GM19023 (cell line): ENCODE data around the gene DOCK7.
"Not testable (repeated sequence)": the region's sequence is repeated elsewhere in the genome, so short reads cannot be mapped to it uniquely, and the experiment has no call there.

Experiments
- ATAC-seq: cut with Tn5 transposase; IDR thresholded peaks from one replicate; pipeline ENCODE4 v1.9.1; 2021; ENCODE audit warnings: mild to moderate bottlenecking, moderate library complexity; ENCODE audit not compliant: unreplicated experiment

DOCK7 gene

GRCh38 chr1:62612770-62613169 is 75.4 kb downstream of the DOCK7 start:
- ATAC-seq: no peak

DNA sequence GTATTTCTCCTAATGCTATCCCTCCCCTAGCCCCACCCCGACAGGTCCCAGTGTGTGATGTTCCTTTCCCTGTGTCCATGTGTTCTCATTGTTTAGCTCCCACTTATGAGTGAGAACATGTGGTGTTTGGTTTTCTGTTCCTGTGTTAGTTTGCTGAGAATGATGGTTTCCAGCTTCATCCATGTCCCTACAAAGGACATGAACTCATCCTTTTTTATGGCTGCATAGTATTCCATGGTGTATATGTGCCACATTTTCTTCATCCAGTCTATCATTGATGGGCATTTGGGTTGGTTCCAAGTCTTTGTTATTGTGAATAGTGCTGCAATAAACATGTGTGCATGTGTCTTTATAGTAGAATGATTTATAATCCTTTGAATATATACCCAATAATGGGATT is 77.6 kb downstream of the DOCK7 start:
- ATAC-seq: not testable (repeated sequence)

- ATAC-seq: no peak
These were observed 79.3 kb downstream of the DOCK7 start for GRCh38 chr1:62608905-62609304.

- ATAC-seq: no peak
These were observed 86.7 kb downstream of the DOCK7 start for GRCh38 chr1:62601457-62601856.

DNA sequence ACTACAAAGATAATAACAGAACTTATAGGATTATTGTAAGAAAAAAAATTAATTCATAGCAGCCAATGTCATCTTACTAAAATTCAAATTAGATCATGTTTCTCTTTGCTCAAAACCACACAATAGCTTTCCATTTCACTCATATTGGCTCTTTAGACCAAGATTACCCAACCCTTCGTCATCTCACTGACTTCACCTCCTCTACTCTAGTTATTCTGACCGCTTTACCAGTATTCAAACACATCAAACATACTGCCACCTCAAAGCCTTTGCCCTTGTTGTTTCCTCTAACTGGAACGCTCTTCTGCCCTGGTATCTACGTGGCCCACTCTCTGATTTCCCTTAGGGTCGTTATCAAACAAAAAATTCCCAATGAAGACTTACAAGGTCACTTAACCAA is 89.1 kb downstream of the DOCK7 start:
- ATAC-seq: no peak

DNA sequence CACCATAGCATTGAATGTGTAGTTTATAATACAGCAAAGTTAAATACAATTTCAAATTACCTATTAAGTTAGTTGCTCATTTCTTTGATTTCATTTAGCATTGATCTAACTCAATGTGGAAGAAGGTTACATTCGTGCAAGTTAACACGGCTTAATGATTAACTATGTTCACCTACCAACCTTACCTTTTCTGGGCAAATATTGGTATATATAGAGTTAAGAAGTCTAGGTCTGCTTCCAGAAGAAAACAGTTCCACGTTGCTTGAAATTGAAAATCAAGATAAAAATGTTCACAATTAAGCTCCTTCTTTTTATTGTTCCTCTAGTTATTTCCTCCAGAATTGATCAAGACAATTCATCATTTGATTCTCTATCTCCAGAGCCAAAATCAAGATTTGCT is 90.9 kb downstream of the DOCK7 start, which contains the start of gene ANGPTL3:
TSS of gene ANGPTL3 (plus strand) at position 240 of the 400 bp plus-strand sequence. CDS start at position 287, 47 bp downstream.
- ATAC-seq: no peak

DNA sequence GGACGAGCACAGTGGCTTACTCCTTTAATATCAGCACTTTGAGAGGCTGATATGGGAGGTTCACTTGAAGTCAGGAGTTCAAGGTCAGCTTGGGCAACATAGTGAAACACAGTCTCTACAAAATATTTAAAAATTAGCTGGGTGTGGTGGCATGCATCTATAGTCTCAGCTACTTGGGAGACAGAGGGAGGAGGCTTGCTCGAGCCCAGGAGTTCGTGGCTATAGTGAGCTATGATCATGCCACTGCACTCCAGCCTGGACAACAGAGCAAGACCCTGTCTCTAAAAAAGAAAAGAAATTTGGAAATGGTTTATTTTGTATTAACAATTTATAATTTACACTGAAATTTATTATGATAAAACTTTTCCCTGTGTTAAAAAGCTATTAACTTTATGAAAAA is 92.5 kb downstream of the DOCK7 start:
- no peak for ATAC-seq

DNA sequence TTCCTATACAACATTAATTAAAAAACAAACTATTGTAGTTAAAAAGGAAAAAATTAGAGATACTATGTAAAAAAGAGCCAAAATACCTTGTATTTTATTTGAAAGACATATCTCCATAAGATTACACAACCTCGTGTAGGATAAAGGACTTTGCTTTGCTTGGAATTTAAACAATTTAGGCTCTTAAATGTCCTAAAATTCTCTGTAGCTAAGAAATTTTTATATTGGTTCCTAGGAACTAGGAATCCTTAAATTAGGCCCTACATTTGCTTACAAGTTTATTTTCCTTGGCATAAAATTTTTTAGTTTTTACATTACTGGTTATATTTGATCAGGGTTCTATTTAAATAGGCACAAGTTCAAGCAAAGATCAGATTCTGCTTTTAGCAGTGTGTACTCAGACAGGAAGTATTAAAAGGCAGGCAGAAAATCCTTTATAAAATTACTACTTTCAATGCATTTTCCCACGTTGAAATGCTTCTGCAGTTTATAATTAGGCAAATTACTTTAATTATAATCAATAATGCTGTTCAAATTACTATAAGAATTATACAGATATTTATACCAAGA is 94.3 kb downstream of the DOCK7 start:
- ATAC-seq: no peak

DNA sequence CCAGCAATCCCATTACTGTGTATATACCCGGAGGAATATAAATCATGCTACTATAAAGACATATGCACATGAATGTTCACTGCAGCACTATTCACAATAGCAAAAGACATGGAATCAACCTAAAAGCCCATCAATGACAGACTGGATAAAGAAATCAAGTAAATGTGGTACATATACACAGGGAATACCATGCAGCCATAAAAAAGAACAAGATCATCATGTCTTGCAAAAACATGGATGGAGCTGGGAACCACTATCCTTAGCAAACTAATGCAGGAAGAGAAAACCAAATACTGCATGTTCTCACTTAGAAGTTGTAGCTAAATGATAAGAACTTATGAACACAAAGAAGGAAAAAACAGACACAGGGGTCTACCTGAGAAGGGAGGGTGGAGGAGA is 97.2 kb downstream of the DOCK7 start:
- no peak for ATAC-seq

- ATAC-seq: no peak
These were observed 97.8 kb downstream of the DOCK7 start for GRCh38 chr1:62590255-62590969.

DNA sequence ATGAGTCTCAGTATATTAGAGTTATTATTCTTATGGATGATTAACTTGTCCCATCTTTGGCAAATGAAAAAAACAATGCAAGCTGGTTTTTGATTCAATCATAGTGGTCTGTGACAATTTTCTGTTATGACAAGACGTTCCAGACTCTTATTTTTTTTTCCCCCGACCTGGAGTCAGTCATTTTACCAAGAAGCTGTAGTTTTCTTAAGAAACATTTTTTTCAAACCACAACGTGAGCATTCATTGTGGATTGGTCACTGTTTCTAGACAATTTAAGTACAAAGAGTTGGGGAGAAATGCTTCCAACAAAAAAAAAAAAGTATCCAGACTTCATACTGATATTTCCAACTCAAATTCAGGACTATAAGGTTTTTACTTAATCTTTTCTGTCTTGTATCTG is 98.9 kb downstream of the DOCK7 start:
- no peak for ATAC-seq

DNA sequence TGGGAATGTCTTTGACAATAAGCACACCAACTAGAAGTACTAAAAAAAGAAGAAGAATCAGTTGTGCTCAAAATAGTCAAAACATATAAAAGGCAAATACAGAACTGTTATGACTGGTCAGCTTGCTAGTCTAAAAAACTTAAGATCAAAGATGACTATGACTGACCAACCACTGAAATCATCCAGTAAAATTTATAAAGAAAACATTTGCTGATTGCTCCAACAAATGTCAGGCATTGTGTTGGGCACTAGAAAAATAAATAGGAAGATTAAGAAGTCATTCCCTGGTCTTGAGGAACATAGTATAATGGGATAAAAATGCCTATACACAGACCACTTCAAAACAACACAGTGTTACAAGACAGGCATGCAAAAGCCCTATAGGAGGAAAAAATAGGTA is 100.2 kb downstream of the DOCK7 start:
- no peak for ATAC-seq

GRCh38 chr1:62585469-62586155 is 102.6 kb downstream of the DOCK7 start:
- no peak for ATAC-seq

GRCh38 chr1:62573675-62574074 is 114.5 kb downstream of the DOCK7 start:
- ATAC-seq: no peak

DNA sequence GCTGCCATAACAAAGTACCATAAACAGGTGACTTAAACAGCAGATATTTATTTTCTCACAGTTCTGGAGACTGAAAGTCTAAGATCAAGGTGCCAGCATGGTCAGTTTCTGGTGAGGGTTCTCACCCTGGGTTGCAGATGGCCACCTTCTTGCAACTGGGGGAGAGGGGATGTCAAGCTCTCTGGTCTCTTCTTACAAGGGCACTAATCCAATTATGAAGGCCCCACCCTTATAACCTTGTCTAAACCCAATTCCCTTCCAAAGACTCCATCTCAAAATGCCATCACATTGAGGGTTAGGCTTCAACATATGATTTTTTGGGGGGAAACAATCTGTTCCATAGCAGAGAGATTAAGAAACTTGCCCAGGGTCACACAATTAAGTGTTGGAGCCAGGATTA is 115.7 kb downstream of the DOCK7 start:
- no peak for ATAC-seq

DNA sequence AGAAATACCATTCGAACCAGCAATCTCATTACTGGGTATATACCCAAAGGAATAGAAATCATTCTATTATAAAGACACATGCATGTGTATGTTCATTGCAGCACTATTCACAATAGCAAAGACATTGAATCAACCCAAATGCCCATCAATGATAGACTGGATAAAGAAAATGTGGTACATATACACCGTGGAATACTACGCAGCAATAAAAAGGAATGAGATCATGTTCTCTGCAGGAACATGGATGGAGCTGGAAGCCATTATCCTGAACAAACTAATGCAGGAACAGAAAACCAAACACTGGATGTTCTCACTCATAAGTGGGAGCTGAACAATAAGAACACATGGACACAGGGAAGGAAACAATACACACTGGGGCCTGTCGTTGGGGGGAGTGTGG is 116.7 kb downstream of the DOCK7 start:
- ATAC-seq: not testable (repeated sequence)

DNA sequence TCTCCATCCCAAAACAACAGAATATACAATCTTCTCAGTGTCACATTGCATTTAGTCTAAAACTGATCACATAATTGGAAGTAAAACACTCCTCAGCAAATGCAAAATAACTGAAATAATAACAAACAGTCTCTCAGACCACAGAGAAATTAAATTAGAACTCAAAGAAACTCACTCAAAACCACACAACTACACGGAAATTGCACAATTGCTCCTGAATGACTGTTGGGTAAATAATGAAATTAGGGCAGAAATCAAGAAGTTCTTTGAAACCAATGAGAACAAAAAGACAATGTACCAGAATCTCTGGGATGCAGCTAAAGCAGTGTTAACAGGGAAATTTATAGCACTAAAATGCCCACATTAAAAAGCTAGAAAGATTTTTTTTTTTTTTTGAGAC is 120.3 kb downstream of the DOCK7 start:
- ATAC-seq: not testable (repeated sequence)

GRCh38 chr1:62567182-62567581 is 121.0 kb downstream of the DOCK7 start:
- not testable (repeated sequence) for ATAC-seq

GRCh38 chr1:62561306-62561705 is 126.9 kb downstream of the DOCK7 start:
- ATAC-seq: no peak

DNA sequence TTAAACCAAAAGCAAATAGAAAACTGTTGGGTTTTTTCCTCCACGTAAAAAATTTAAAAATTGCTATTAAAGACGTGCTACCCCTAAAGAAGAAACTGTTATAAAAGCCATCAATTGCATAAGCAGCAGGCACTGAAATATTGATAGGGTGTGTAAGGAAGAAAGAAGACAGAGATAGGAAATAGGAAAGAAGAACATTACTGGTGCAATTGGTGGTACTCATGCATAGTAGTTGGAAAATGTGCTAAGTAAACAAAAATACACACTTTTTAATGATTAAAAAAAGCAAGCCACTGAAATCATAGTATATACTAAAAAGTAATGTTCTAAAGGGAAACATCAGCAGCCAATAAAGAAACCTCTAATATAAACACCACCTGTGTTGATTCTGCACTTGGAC is 143.6 kb downstream of the DOCK7 start:
- no peak for ATAC-seq

- ATAC-seq: no peak
These were observed 147.1 kb downstream of the DOCK7 start for GRCh38 chr1:62541048-62541447.

- no peak for ATAC-seq
These were observed 149.1 kb downstream of the DOCK7 start for GRCh38 chr1:62539028-62539447.
